ENCODE measurements around the gene APOBEC4. TPM values are rescaled to one million over a fixed set of nuclear protein-coding genes. Genes with fewer than 3 reads are reported as not detected.
"Not testable (repeated sequence)": the region's sequence is repeated elsewhere in the genome, so short reads cannot be mapped to it uniquely, and the experiment has no call there.

APOBEC4 gene
- total and polyA plus RNA-seq, 2 experiments from 2014 or later, result 0.37 TPM; not detected in 1

DNA sequence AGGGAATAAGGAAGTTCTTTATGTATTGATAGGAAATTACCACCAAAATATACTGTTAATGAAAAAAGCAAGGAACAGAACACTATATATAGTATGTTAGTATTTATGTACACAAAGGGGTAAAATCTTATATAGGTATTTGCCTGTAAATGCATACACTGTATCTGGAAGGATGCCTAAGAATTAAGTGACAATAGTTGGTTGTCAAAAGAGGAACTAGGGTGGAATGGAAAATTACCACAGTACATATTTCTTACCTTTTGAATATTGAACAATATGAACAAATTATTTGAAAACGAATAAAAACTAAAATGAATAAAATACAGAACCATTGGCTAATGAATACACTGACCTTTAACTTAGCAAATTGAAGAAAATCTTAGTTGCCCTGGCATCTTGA, 31.1 kb downstream of the APOBEC4 start:
- no peaks in the 10 kb centered on the region for H3K36me3 ChIP-seq (replicated peaks; ENCODE audit: insufficient read depth, low read depth)
- no peaks in the 10 kb centered on the region for H3K27me3 ChIP-seq
- H3K4me3 ChIP-seq, result no peak overlapping the region
- H4K20me1 ChIP-seq (ENCODE audit: insufficient read depth, poor library complexity, severe bottlenecking), result no peaks in the 10 kb centered on the region
- H3K4me1 ChIP-seq (ENCODE audit: insufficient read depth), result peaks cover 3% of the 10 kb centered on the region
- no peaks in the 10 kb centered on the region for H3K9me3 ChIP-seq (ENCODE audit: low read depth)
- peak overlapping the region; percentile 46 for H3K27ac ChIP-seq
- H2AFZ ChIP-seq, result no peak overlapping the region
- TF ChIP-seq, protein P1, sequence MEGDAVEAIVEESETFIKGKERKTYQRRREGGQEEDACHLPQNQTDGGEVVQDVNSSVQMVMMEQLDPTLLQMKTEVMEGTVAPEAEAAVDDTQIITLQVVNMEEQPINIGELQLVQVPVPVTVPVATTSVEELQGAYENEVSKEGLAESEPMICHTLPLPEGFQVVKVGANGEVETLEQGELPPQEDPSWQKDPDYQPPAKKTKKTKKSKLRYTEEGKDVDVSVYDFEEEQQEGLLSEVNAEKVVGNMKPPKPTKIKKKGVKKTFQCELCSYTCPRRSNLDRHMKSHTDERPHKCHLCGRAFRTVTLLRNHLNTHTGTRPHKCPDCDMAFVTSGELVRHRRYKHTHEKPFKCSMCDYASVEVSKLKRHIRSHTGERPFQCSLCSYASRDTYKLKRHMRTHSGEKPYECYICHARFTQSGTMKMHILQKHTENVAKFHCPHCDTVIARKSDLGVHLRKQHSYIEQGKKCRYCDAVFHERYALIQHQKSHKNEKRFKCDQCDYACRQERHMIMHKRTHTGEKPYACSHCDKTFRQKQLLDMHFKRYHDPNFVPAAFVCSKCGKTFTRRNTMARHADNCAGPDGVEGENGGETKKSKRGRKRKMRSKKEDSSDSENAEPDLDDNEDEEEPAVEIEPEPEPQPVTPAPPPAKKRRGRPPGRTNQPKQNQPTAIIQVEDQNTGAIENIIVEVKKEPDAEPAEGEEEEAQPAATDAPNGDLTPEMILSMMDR (IDR thresholded peaks at IDR 0.05; ENCODE audit: poor library complexity), result no peak
- TF ChIP-seq EZH2phosphoT487 (IDR thresholded peaks at IDR 0.05; ENCODE audit: low read depth, severe bottlenecking, unreplicated experiment) (no peak), EZH2 (IDR thresholded peaks at IDR 0.05; ENCODE audit: borderline replicate concordance) (no peak)
- H3K9me2 ChIP-seq (replicated peaks; ENCODE audit: insufficient read depth), result no peaks in the 10 kb centered on the region
- no peak for DNase-seq (ENCODE audit: low spot score)
- H3K79me2 ChIP-seq, result no peaks in the 10 kb centered on the region
- 88% methylated on average over 1 of the region's 1 CpG for WGBS (ENCODE audit: low lambda C conversion rate, missing lambda C conversion rate)
- H3K4me2 ChIP-seq, result no peak overlapping the region

DNA sequence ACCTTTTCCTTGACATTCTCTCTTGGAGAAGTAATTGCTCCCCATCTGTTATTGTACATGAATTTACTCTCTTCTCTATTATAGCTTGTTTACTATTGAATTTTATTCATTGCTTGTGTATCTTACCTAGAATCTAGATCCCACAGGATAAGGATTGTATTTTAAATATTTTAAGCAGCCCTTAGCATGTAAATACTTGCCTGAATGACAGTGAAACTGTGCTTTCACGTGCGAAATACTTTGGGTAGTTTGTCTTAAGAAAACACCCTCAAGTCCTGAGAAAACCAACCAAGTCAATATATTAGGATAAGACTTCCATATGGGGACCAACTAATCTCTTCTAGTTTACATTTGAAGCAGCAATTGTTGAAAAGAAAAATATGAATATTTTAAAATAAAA, 32.8 kb downstream of the APOBEC4 start:
- Histone ChIP-seq H3K4me2 (no peak overlapping the region), H3K4me1 (ENCODE audit: insufficient read depth) (no peaks in the 10 kb centered on the region), H3K79me2 (no peaks in the 10 kb centered on the region), H3K36me3 (replicated peaks; ENCODE audit: insufficient read depth, low read depth) (no peaks in the 10 kb centered on the region), H3K27me3 (no peaks in the 10 kb centered on the region), H3K27ac (no peak overlapping the region), H3K9me3 (ENCODE audit: low read depth) (no peaks in the 10 kb centered on the region), H2AFZ (no peak overlapping the region), H3K4me3 (no peak overlapping the region), H4K20me1 (ENCODE audit: insufficient read depth, poor library complexity, severe bottlenecking) (no peaks in the 10 kb centered on the region), H3K9me2 (replicated peaks; ENCODE audit: insufficient read depth) (no peaks in the 10 kb centered on the region)
- TF ChIP-seq, protein P1 (IDR thresholded peaks at IDR 0.05; ENCODE audit: poor library complexity), result no peak
- TF ChIP-seq EZH2phosphoT487 (IDR thresholded peaks at IDR 0.05; ENCODE audit: low read depth, severe bottlenecking, unreplicated experiment) (no peak), EZH2 (IDR thresholded peaks at IDR 0.05; ENCODE audit: borderline replicate concordance) (no peak)
- DNase-seq (ENCODE audit: low spot score), result no peak
- WGBS (ENCODE audit: low lambda C conversion rate, missing lambda C conversion rate), result 72% methylated on average over 2 of the region's 2 CpGs

GRCh38 chr1:183619781-183620180, 33.3 kb downstream of the APOBEC4 start:
- Histone ChIP-seq H2AFZ (no peak overlapping the region), H3K9me3 (ENCODE audit: low read depth) (no peaks in the 10 kb centered on the region), H3K27ac (no peak overlapping the region), H3K4me3 (no peak overlapping the region), H3K4me2 (no peak overlapping the region), H3K4me1 (ENCODE audit: insufficient read depth) (no peaks in the 10 kb centered on the region), H4K20me1 (ENCODE audit: insufficient read depth, poor library complexity, severe bottlenecking) (no peaks in the 10 kb centered on the region), H3K27me3 (no peaks in the 10 kb centered on the region), H3K79me2 (no peaks in the 10 kb centered on the region), H3K36me3 (replicated peaks; ENCODE audit: insufficient read depth, low read depth) (no peaks in the 10 kb centered on the region), H3K9me2 (replicated peaks; ENCODE audit: insufficient read depth) (no peaks in the 10 kb centered on the region)
- WGBS (ENCODE audit: low lambda C conversion rate, missing lambda C conversion rate), result 59% methylated on average over 1 of the region's 1 CpG
- TF ChIP-seq EZH2 (IDR thresholded peaks at IDR 0.05; ENCODE audit: borderline replicate concordance), result no peak
- TF ChIP-seq, protein P1 (IDR thresholded peaks at IDR 0.05; ENCODE audit: poor library complexity), result no peak
- TF ChIP-seq EZH2phosphoT487 (IDR thresholded peaks at IDR 0.05; ENCODE audit: low read depth, severe bottlenecking, unreplicated experiment), result no peak
- DNase-seq (ENCODE audit: low spot score), result no peak

DNA sequence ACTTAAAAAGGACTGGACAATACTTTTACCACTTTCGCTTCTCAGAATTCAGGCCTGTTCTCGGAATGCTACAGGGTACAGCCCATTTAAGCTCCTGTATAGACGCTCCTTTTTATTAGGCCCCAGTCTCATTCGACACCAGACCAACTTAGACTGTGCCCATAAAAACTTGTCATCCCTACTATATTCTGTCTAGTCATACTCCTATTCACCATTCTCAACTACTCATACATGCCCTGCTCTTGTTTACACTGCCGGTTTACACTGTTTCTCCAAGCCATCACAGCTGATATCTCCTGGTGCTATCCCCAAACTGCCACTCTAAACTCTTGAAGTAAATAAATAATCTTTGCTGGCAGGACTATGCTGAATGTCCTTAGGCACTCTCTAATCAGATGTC, 34.9 kb downstream of the APOBEC4 start:
- DNase-seq (ENCODE audit: low spot score); H2AFZ ChIP-seq; H3K36me3 ChIP-seq (replicated peaks; ENCODE audit: insufficient read depth, low read depth); H3K4me3 ChIP-seq; H3K27me3 ChIP-seq; H3K27ac ChIP-seq; H3K79me2 ChIP-seq; H3K4me1 ChIP-seq (ENCODE audit: insufficient read depth); H3K9me2 ChIP-seq (replicated peaks; ENCODE audit: insufficient read depth); H3K4me2 ChIP-seq; H4K20me1 ChIP-seq (ENCODE audit: insufficient read depth, poor library complexity, severe bottlenecking); H3K9me3 ChIP-seq (ENCODE audit: low read depth): not testable (repeated sequence)
- WGBS (ENCODE audit: low lambda C conversion rate, missing lambda C conversion rate), result 35% methylated on average over 4 of the region's 5 CpGs

GRCh38 chr1:183612975-183613374, 40.1 kb downstream of the APOBEC4 start:
- H3K27ac ChIP-seq; DNase-seq (ENCODE audit: low spot score); H3K9me2 ChIP-seq (replicated peaks; ENCODE audit: insufficient read depth); H3K4me2 ChIP-seq; H3K4me3 ChIP-seq; H3K79me2 ChIP-seq; H4K20me1 ChIP-seq (ENCODE audit: insufficient read depth, poor library complexity, severe bottlenecking); H3K27me3 ChIP-seq; H3K36me3 ChIP-seq (replicated peaks; ENCODE audit: insufficient read depth, low read depth); H3K4me1 ChIP-seq (ENCODE audit: insufficient read depth); H2AFZ ChIP-seq; H3K9me3 ChIP-seq (ENCODE audit: low read depth): not testable (repeated sequence)
- 100% methylated on average over 2 of the region's 3 CpGs for WGBS (ENCODE audit: low lambda C conversion rate, missing lambda C conversion rate)

Data from hepatocyte (in vitro differentiated cells).